ENCODE measurements around the gene TNFSF10. TPM values are rescaled to one million over a fixed set of nuclear protein-coding genes. Genes with fewer than 3 reads are reported as not detected.

The TNFSF10 gene
- total and polyA plus RNA-seq, 10 of the 15 experiments (the other 5 are each of a cell fraction or from before 2014, with no cell fraction given) = 2.1 to 12.3 (median 4.4) TPM

DNA sequence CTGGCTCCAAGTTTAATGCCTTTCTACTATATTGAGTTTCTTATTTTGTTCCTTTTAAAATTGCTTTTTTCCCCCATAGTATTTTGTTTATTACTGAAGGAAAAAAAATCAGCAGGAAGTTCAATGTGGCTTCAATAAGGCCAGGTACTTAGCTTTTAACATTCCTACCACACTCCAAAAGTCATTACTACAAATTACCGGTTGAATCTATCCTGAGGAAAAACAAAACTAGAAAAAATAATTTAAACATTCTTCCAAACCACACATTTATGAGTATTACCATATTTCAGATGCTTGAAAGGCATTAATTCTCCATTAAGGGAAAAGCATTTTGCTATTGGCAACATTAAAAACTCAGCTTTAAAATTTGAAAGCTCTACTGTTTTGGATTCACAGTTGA, 20.2 kb upstream of the TNFSF10 start:
- Histone ChIP-seq H4K20me1 (ENCODE audit: control insufficient read depth, insufficient read depth) (no peaks in the 10 kb centered on the region), H3K9me3 (replicated peaks; ENCODE audit: control insufficient read depth, insufficient read depth, low read length) (no peaks in the 10 kb centered on the region), H3K4me2 (ENCODE audit: control insufficient read depth, insufficient read depth) (no peak overlapping the region), H3K4me1 (ENCODE audit: control insufficient read depth, insufficient read depth, low read length) (peaks cover 11% of the 10 kb centered on the region), H3K36me3 (ENCODE audit: control insufficient read depth in 2 of 2, insufficient read depth in 2 of 2, low read length in 1 of 2) (no peaks in the 10 kb centered on the region), H3K9ac (ENCODE audit: control insufficient read depth, insufficient read depth, low read length) (no peak overlapping the region), H3K4me3 (no peak overlapping the region), H3K27me3 (replicated peaks in 1 of 2; ENCODE audit: control insufficient read depth in 2 of 2, insufficient read depth in 2 of 2, low read length in 1 of 2) (no peaks in the 10 kb centered on the region), H3K79me2 (ENCODE audit: control insufficient read depth, insufficient read depth, low read length) (no peaks in the 10 kb centered on the region), H3K27ac (ENCODE audit: control insufficient read depth, insufficient read depth) (no peak overlapping the region), H2AFZ (ENCODE audit: control insufficient read depth, low read depth, low read length) (no peak overlapping the region)
- intact Hi-C loops (cut with micrococcal nuclease; ENCODE audit: unreplicated experiment) (no loop called here), in situ Hi-C loops (cut with MboI) (no loop called here)
- ChIA-PET SMC1A (ENCODE audit: uncharacterized antibody, unreplicated experiment) (no interaction called here), RAD21 (ENCODE audit: unreplicated experiment) (no interaction called here), POLR2A (no interaction called here), CTCF (interaction anchor here (0.6 kb wide), 1 partner anchor 47 kb away, joined by 3 read pairs; no protein-coding TSS in a partner anchor)
- WGBS (ENCODE audit: insufficient coverage, insufficient replicate concordance, low lambda C conversion rate, missing lambda C conversion rate) = 100% methylated on average over 1 of the region's 1 CpG
- no TSS peak for BruUV-seq (replicated peaks)
- DNase-seq (ENCODE audit: low read depth, low spot score) = no peak
- ATAC-seq = no peak
- no peak for FAIRE-seq
- TF ChIP-seq SREBF1 (IDR thresholded peaks at IDR 0.05; ENCODE audit: low read length) = no peak
- TF ChIP-seq NR2C1 (IDR thresholded peaks at IDR 0.05) = no peak
- TF ChIP-seq FOXM1 (IDR thresholded peaks at IDR 0.05; ENCODE audit: low read depth, low read length) = no peak
- TF ChIP-seq, protein P1, sequence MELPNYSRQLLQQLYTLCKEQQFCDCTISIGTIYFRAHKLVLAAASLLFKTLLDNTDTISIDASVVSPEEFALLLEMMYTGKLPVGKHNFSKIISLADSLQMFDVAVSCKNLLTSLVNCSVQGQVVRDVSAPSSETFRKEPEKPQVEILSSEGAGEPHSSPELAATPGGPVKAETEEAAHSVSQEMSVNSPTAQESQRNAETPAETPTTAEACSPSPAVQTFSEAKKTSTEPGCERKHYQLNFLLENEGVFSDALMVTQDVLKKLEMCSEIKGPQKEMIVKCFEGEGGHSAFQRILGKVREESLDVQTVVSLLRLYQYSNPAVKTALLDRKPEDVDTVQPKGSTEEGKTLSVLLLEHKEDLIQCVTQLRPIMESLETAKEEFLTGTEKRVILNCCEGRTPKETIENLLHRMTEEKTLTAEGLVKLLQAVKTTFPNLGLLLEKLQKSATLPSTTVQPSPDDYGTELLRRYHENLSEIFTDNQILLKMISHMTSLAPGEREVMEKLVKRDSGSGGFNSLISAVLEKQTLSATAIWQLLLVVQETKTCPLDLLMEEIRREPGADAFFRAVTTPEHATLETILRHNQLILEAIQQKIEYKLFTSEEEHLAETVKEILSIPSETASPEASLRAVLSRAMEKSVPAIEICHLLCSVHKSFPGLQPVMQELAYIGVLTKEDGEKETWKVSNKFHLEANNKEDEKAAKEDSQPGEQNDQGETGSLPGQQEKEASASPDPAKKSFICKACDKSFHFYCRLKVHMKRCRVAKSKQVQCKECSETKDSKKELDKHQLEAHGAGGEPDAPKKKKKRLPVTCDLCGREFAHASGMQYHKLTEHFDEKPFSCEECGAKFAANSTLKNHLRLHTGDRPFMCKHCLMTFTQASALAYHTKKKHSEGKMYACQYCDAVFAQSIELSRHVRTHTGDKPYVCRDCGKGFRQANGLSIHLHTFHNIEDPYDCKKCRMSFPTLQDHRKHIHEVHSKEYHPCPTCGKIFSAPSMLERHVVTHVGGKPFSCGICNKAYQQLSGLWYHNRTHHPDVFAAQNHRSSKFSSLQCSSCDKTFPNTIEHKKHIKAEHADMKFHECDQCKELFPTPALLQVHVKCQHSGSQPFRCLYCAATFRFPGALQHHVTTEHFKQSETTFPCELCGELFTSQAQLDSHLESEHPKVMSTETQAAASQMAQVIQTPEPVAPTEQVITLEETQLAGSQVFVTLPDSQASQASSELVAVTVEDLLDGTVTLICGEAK (IDR thresholded peaks at IDR 0.05; ENCODE audit: borderline replicate concordance) = no peak
- TF ChIP-seq, protein P2, sequence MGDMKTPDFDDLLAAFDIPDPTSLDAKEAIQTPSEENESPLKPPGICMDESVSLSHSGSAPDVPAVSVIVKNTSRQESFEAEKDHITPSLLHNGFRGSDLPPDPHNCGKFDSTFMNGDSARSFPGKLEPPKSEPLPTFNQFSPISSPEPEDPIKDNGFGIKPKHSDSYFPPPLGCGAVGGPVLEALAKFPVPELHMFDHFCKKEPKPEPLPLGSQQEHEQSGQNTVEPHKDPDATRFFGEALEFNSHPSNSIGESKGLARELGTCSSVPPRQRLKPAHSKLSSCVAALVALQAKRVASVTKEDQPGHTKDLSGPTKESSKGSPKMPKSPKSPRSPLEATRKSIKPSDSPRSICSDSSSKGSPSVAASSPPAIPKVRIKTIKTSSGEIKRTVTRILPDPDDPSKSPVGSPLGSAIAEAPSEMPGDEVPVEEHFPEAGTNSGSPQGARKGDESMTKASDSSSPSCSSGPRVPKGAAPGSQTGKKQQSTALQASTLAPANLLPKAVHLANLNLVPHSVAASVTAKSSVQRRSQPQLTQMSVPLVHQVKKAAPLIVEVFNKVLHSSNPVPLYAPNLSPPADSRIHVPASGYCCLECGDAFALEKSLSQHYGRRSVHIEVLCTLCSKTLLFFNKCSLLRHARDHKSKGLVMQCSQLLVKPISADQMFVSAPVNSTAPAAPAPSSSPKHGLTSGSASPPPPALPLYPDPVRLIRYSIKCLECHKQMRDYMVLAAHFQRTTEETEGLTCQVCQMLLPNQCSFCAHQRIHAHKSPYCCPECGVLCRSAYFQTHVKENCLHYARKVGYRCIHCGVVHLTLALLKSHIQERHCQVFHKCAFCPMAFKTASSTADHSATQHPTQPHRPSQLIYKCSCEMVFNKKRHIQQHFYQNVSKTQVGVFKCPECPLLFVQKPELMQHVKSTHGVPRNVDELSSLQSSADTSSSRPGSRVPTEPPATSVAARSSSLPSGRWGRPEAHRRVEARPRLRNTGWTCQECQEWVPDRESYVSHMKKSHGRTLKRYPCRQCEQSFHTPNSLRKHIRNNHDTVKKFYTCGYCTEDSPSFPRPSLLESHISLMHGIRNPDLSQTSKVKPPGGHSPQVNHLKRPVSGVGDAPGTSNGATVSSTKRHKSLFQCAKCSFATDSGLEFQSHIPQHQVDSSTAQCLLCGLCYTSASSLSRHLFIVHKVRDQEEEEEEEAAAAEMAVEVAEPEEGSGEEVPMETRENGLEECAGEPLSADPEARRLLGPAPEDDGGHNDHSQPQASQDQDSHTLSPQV (IDR thresholded peaks at IDR 0.05) = no peak
- no peak for TF ChIP-seq NFYA (IDR thresholded peaks at IDR 0.05; ENCODE audit: borderline replicate concordance, low read depth, low read length)
- no peak for TF ChIP-seq KAT2A (conservative IDR thresholded peaks at IDR 0.05; ENCODE audit: control insufficient read depth, low read depth, low read length)
- no peak for TF ChIP-seq POU2F2 (IDR thresholded peaks at IDR 0.05; ENCODE audit: borderline replicate concordance, low read depth, low read length)
- TF ChIP-seq YY1 (IDR thresholded peaks at IDR 0.05; ENCODE audit: low read depth, low read length) = no peak
- TF ChIP-seq RAD21 (IDR thresholded peaks at IDR 0.05; ENCODE audit: insufficient read depth, low read depth, low read length) = no peak
- no peak for TF ChIP-seq SIN3A (IDR thresholded peaks at IDR 0.05; ENCODE audit: low read depth, low read length)
- TF ChIP-seq ZNF622 (IDR thresholded peaks at IDR 0.05) = no peak
- TF ChIP-seq, protein P3, sequence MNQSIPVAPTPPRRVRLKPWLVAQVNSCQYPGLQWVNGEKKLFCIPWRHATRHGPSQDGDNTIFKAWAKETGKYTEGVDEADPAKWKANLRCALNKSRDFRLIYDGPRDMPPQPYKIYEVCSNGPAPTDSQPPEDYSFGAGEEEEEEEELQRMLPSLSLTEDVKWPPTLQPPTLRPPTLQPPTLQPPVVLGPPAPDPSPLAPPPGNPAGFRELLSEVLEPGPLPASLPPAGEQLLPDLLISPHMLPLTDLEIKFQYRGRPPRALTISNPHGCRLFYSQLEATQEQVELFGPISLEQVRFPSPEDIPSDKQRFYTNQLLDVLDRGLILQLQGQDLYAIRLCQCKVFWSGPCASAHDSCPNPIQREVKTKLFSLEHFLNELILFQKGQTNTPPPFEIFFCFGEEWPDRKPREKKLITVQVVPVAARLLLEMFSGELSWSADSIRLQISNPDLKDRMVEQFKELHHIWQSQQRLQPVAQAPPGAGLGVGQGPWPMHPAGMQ (IDR thresholded peaks at IDR 0.05; ENCODE audit: borderline replicate concordance) = no peak
- no peak for TF ChIP-seq GATAD2B (conservative IDR thresholded peaks at IDR 0.05; ENCODE audit: low read depth)

Measured in GM12878 (cell line).